GM18526 (cell line): ENCODE measurements around the gene CPLX4.

Experiments used
- POLR2A ChIP-seq: IDR thresholded peaks from 3 replicates; pipeline ENCODE4 v1.6.1; 2011; ENCODE audit not compliant: insufficient read length; ENCODE audit errors: extremely low read depth

Gene CPLX4

DNA sequence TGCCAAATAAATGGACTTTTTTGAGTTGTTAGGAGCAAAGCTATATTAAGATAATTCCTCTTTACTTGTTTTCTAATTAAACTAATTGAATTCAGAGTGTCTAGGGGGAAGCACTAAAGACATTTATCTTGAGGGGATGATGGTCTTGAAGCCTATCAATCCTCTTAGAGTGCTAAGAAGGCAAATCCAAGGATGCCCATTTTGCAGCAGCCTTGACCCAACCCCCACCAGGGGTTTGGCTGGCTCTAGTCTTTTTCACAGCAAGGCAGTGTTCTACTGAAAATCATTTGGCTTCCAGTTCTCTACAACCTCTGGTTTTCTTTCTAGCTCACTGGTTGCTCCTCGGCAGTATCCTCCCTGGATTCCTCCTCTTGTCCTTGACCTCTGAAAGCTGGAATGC lies 38.7 kb downstream of the CPLX4 start:
- TF ChIP-seq POLR2A: no peak

GRCh38 chr18:59279193-59279592 lies 39.3 kb downstream of the CPLX4 start:
- no peak for TF ChIP-seq POLR2A

DNA sequence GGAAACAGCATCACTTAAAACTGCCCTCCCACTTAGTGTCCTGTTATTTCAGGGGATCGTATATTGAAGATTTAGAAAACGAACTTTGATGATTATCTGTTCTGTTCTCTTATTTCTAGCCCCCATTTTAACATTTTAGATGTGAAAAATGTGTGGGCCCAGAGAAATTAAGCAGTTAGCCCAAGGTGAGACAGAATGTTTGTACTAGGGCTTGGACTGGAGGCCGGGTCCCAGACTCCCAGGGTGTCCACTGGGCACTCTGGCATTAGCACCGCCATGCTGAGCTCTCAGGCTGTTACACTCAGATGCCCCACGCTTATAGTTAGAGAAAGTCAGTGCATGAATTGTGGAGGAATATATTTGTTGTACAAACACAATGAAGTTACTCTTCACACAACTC lies 39.7 kb downstream of the CPLX4 start:
- TF ChIP-seq POLR2A: no peak

- TF ChIP-seq POLR2A: no peak
Observed at GRCh38 chr18:59276047-59276446, 42.4 kb downstream of the CPLX4 start.

DNA sequence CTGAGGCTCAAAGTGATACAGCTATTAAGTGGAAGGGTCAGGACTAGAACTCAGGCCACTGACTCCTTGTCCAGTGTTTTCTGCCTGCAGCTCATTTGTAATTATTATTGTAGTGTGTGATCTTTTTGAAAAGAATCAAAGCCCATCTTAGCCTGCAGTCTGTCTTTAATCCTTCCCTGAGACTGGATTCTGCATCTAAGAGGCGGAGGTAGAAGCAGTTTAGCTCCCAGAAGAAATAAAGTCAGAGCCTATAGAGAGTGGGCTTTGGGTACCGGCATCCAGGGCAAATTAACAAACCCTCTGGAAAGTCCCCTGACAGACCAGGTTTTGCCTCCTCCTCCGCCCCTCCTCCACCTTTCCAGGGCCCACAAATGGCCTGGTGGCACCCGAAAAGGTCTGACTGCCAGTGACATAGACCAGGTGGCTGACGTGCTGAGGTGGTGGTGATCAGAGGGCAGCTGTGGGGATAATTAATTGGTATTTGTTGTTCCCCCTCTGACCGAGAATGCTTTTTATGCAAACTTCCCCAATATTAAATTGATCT lies 43.0 kb downstream of the CPLX4 start:
- no peak for TF ChIP-seq POLR2A

- TF ChIP-seq POLR2A: no peak
Observed at GRCh38 chr18:59274533-59274928, 43.9 kb downstream of the CPLX4 start.

DNA sequence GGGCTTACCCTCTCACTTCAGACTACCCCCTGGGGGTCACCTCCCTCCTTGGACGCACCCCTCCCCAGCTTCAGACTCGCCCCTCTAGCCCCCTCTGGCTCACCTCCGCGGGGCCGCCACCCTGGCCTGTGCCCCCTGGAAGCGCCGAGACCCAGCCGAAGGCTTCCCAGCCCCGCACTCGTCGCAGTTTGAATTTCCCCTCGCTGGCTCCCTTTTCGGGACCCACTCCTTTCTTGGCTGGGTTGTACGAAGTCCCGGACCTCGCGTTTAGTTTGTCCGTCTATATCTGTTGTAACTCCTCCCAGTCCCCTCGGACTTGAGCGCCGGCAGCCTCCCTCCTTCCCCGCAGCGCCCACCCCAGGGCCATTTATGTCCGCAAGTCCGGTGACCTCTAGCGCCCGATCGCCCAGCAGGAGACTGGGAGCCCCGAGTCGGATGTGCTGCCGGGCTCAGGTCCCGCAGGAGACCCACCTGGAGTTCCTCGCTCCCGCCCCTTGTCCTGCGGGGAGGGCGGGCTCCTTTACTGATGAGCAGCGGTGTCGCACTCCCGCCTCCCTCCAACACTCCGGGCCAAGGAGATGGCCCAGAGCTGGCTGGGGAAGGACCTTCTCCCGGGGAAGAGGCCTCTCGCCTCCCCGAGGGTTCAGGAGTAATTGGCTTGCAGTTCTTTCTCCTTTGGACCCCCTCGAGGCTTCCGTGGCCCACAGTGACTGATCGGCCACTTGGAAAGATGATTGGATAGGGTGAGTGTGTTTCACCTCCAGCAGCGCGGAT lies 44.5 kb downstream of the CPLX4 start:
- no peak for TF ChIP-seq POLR2A

DNA sequence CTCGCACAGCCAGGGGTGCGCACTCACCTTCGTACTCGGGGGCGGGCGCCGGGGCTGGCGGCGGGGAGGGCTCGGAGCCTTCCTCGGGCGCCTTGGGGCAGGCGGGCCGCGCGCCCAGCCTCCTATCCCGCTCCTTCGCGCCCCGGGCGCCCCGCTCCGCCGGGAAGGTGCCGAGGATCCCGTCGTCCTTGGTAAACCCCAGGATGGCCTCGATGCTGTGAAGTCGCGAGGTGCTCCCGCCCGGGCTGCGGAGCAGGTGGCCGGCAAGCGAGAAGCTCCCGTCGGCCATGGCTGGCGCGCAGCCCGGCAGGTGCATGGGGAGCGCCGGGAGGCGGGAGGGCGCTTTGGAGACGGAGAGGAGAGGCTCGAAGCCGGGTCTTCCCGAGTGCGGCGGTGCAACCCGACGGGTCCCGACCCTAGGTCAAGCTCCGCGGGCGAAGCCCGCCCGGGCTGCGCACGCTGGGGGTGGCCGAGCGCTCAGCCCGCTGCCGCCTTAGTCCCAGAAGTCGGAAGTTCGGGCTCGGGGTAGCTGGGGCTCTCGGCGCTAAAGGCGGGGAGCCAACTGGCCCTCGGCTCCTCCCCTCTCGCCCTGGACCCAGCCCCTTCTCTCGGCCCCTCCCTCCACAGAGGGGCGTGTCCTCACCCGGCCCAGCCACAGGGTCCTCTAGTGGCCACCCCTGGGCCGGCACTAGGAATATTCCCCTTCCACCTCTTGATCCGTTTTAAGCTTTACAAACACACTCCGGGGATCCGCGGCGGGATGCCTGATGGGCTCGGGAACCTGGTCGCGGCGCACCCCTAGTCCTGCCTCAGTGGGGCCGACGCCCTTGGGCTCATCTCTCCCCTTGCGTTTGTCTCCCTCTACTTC lies 45.3 kb downstream of the CPLX4 start, which contains the start of gene RAX:
Gene RAX (minus strand): TSS at position 564 of the 868 bp plus-strand sequence. CDS start 248 bp downstream, at position 316.
- TF ChIP-seq POLR2A: no peak

- no peak for TF ChIP-seq POLR2A
Observed at GRCh38 chr18:59272221-59272888, 46.1 kb downstream of the CPLX4 start.

GRCh38 chr18:59271606-59272220 lies 46.7 kb downstream of the CPLX4 start:
- TF ChIP-seq POLR2A: no peak

- no peak for TF ChIP-seq POLR2A
Observed at GRCh38 chr18:59270689-59271257, 47.7 kb downstream of the CPLX4 start.

- no peak for TF ChIP-seq POLR2A
Observed at GRCh38 chr18:59269563-59270119, 48.8 kb downstream of the CPLX4 start.

GRCh38 chr18:59268721-59269562 lies 49.5 kb downstream of the CPLX4 start:
- TF ChIP-seq POLR2A: no peak
